CD4-positive, alpha-beta T cell treated with Interleukin-17A for 4 hours (primary cell): ENCODE data around the gene PCSK9.
"Not testable (repeated sequence)": the region's sequence is repeated elsewhere in the genome, so short reads cannot be mapped to it uniquely, and the experiment has no call there.

ENCODE experiments used
- DNase-seq: peaks from one replicate; pipeline ENCODE4 v3.0.0-alpha.2; 2020; ENCODE audit warnings: mixed read lengths

Gene PCSK9

DNA sequence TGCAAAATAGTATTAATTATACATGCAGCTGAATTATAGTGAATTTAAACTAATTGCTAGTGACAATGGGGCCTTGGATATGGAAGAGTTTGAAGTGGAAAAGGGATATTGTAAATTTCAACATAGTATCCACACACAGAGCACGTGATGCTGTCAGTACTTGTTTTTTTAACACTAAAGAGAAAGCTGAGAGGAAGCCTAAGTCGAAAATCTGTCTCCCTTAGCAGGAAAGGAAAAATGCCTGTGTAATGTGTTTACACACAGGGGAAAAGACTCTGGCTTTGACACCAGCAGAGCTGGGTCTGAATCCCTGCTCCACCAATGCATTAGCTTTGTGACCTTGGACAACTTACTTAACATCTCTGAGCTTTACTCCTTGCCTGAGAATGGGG is 42.6 kb downstream of the PCSK9 start:
- no peak for DNase-seq

DNA sequence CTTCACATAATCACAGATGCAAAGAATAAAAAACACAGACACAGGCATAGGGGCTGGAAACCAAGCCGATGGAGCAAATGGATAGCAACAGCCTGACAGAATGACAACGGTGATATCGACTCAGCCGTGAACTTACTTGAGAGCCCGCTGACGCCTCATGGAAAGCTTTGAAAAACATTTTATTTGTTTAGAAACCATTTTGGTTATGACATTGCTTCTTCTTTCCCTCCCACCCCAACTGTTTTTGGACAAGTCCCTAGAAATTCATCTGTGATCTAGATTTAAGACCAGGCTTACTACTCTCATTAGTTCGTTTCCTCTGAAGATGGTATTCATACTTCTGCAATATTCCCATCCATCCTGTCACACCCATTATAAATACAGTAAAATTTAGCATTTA is 44.9 kb downstream of the PCSK9 start:
- DNase-seq, result no peak

DNA sequence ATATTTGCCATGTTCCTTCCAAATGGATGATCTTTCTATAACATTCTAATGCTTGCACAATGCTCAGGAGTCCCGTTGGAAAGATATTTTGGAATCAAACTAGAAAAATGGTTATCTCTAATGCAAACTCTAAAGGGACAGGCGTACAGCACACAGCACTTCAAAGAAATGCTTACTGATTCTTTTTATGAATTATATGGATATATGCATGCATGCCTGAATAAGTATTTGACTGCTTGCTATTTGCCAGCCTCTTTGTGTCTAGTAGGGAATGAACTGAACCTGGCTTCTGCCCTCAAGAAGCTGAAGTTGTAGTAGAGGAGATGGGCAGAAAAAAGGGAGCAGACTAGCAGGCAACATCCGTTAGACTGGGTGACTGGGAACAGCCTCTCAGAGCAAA is 48.1 kb downstream of the PCSK9 start:
- no peak for DNase-seq

DNA sequence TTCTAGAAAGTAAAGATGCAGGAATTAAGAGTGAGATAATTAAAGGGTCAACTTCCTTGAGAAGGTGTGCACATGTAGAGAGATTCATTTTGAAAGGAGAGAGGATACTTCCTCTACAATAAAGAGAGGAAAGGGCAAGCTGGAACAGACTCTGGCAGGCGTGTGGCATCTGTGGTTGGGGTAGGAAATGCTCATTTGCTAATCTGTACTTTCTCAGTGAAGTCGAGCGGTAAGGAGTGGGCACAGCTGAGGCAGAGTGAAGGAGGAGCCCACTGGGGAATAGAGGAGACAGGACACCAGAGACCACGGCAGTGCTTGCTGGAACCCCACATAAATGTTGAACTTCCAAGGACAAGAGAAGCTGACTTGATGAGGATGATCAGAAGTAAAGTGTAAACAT is 49.1 kb downstream of the PCSK9 start:
- no peak for DNase-seq

DNA sequence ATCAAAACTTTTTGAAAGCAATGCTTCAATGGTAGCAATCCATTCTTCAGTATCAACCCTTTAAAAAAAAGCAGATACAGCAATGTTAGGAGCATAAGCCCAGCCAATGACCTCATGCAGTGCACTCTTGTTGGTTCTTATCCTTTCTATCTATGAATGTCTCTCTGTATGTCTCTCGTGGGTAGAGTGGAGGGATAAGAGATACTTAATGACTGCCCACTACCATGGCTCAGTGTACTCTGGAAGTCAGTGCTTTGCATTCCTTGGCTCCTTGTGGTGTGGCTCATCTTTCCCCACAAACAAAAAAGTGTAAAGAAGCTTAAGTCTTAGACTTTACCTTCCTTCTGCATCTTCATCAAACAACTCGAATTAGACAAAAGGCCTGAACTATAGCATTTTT is 50.3 kb downstream of the PCSK9 start:
- DNase-seq, result no peak

DNA sequence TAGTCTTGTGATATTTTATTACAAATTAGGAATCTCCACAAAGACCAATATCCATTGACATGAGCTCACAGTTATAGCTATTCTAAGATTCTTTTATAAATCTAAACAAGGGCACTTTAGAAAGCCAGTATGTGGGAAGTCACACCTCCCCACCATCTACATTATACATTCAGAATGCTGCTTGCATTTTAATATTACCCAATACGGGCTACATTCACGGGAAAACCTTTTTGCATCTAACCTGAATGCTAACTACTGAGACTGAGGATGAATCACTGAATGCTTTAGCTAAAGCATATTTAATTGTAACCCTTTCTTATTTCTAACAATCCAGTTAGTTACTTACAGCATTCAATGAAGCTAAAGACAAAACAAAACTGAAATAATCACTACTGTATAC is 53.1 kb downstream of the PCSK9 start:
- DNase-seq, result no peak

DNA sequence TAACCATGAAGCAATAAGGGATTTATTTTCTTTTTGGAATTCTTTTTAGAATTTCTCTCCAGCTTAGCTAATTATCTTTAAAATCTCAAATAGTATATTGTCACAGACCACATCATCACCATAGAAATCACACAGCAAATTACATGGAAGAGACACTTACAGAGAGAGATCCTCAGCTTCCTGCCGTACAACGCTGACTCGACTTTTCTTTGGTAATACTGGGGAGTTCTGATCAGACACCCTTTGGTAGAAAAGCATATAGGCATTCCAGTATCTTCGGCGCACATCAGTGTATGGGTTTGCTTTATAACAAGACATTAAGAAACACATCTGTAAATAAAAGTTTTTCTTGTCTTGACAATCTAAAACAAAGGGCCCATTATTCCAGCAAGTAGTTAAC is 55.7 kb downstream of the PCSK9 start:
- no peak for DNase-seq

DNA sequence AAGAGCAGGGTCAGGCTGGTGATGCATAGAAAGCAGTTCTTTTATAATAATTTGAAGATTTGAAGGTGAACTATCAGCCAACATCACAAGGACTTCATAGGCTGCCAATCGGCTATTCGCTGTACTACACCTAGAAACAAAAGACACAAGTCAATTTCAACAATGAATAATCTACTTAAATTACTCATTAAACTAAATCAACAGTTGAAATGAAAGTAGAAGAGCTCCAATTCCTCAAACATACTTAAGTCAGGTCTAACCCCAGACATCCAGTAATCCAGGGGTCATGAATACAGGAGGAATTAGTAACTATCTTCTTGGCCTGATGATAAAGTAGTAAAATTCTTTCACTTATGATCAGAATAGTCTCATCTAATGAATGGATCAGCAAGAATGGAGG is 64.5 kb downstream of the PCSK9 start:
- DNase-seq, result no peak

DNA sequence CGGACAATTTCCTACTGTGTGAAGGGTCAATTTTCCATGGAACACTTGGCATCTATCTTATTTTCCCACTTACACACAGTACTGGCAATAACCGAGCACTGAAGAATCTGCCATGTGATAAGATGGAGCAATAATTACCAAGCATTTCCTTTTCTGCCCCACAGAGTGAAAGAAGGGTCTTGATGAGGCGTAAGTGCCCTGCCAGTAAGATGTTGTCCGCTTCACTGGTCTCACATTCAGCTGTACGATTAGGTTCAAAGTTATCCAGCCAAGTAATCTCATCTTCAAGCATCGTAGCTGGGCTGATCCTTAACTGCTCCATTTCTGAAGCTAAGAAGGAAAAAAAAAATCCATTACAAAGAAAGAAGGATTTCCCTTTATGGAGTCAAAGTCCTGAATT is 67.8 kb downstream of the PCSK9 start:
- no peak for DNase-seq

DNA sequence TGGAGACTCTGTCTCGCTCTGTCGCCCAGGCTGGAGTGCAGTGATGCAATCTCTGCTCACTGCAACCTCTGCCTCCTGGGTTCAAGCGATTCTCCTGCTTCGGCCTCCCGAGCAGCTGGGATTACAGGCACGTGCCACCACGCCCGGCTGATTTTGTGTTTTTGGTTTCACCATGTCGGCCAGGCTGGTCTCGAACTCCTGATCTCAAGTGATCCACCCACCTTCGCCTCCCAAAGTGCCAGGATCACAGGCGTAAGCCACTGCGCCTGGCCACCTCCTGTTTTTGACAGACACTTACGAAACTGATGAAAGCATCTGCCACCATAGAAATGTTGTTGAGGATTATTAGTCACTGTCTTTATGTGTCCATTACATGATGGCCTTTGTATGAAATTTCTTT is 69.7 kb downstream of the PCSK9 start:
- DNase-seq, result not testable (repeated sequence)
